ENCODE results near the gene ISG15.

The ISG15 gene

GRCh38 chr1:971751-972506 lies 41.4 kb upstream of the ISG15 start:
- TF ChIP-seq, protein P1, sequence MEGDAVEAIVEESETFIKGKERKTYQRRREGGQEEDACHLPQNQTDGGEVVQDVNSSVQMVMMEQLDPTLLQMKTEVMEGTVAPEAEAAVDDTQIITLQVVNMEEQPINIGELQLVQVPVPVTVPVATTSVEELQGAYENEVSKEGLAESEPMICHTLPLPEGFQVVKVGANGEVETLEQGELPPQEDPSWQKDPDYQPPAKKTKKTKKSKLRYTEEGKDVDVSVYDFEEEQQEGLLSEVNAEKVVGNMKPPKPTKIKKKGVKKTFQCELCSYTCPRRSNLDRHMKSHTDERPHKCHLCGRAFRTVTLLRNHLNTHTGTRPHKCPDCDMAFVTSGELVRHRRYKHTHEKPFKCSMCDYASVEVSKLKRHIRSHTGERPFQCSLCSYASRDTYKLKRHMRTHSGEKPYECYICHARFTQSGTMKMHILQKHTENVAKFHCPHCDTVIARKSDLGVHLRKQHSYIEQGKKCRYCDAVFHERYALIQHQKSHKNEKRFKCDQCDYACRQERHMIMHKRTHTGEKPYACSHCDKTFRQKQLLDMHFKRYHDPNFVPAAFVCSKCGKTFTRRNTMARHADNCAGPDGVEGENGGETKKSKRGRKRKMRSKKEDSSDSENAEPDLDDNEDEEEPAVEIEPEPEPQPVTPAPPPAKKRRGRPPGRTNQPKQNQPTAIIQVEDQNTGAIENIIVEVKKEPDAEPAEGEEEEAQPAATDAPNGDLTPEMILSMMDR (IDR thresholded peaks at IDR 0.05; ENCODE audit: low read depth, low read length), result no peak
- no peak for DNase-seq
- Histone ChIP-seq H3K4me3 (ENCODE audit: low read depth, low read length) (no peak overlapping the region), H3K9me3 (ENCODE audit: severe bottlenecking) (no peaks in the 10 kb centered on the region), H3K36me3 (no peaks in the 10 kb centered on the region), H3K27ac (no peak overlapping the region), H3K27me3 (ENCODE audit: insufficient read depth, low read depth, severe bottlenecking) (no peaks in the 10 kb centered on the region)

DNA sequence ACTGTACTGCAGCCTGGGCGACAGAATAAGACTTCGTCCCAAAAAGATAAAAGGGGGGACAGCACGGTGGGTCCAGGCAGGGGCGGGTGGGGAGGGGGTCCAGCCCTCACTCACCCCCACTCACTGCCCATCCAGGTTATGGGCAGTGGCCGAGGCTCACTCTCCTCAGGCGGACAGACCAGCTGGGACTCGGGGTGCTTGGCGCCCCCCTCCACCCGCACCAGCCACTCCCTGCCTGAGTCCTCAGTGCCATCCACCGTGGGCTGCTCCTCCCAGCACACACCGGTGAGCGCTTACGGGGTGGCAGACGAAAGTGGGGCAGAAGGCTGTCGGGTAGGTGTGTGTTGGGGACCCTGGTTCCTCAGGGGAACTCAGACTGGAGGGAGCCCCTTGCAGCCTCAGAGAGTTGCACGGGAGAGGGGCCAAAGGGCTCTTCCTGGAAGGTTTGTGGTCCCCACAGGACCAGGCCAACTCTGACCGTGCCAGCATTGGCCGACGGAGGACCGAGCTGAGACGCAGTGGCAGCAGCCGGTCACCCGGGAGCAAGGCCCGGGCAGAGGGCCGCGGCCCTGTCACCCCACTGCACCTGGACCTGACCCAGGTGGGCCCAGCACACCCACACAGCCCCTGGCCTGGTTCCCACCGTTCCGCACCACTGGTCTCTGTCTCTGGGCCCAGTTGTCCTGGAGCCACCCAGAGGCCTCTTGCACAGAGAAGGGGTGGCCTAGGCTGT lies 40.4 kb upstream of the ISG15 start:
- H3K27ac ChIP-seq, result no peak overlapping the region
- no peak overlapping the region for H3K4me3 ChIP-seq (ENCODE audit: low read depth, low read length)
- no peaks in the 10 kb centered on the region for H3K9me3 ChIP-seq (ENCODE audit: severe bottlenecking)
- DNase-seq, result no peak
- no peaks in the 10 kb centered on the region for H3K27me3 ChIP-seq (ENCODE audit: insufficient read depth, low read depth, severe bottlenecking)
- TF ChIP-seq, protein P1 (IDR thresholded peaks at IDR 0.05; ENCODE audit: low read depth, low read length), result no peak
- no peaks in the 10 kb centered on the region for H3K36me3 ChIP-seq

DNA sequence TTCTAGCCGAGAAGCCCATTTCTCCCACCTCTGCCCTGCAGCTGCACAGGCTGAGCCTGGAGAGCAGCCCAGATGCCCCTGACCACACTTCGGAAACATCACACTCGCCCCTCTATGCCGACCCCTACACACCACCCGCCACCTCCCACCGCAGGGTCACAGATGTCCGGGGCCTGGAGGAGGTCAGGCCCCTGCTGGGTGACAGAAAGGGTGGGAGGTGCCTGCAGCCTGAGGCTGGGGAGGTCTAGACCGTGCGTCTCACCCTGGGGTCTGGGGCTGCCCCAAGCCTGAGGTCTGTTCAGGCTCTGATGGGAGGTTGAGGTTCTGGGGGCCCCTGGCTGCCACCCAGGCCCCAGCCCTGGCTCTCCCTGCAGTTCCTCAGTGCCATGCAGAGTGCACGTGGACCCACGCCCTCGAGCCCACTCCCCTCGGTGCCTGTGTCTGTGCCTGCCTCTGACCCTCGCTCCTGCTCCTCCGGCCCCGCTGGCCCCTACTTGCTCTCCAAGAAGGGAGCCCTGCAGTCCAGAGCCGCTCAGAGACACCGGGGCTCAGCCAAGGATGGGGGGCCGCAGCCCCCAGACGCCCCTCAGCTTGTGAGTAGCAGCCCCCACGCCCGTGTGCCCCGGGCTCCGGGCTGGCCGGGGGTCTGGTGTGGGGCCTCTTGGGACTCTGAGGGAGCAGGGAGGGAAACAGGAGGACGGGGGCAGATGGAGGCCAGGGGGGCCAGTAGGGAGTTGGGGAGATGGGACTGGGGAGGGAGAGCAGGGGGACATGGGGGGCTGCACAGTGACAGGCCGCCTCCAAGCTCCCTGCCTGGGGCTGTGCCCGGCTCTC lies 39.6 kb upstream of the ISG15 start:
- no peak overlapping the region for H3K27ac ChIP-seq
- TF ChIP-seq, protein P1 (IDR thresholded peaks at IDR 0.05; ENCODE audit: low read depth, low read length), result no peak
- DNase-seq, result no peak
- H3K9me3 ChIP-seq (ENCODE audit: severe bottlenecking), result no peaks in the 10 kb centered on the region
- H3K4me3 ChIP-seq (ENCODE audit: low read depth, low read length), result no peak overlapping the region
- H3K27me3 ChIP-seq (ENCODE audit: insufficient read depth, low read depth, severe bottlenecking), result no peaks in the 10 kb centered on the region
- H3K36me3 ChIP-seq, result no peaks in the 10 kb centered on the region

DNA sequence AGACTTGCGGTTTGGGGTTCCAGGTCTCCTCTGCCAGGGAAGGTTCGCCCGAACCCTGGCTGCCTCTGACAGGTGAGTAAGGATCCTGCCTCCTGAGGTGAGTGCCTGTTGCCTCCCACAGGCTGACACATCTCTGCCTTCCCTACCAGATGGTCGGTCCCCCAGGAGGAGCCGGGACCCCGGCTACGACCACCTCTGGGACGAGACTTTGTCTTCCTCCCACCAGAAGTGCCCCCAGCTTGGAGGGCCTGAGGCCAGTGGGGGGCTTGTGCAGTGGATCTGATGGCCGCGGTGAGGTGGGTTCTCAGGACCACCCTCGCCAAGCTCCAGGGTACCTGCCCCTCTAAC lies 39.0 kb upstream of the ISG15 start:
- TF ChIP-seq, protein P1 (IDR thresholded peaks at IDR 0.05; ENCODE audit: low read depth, low read length), result no peak
- H3K27me3 ChIP-seq (ENCODE audit: insufficient read depth, low read depth, severe bottlenecking), result no peaks in the 10 kb centered on the region

GRCh38 chr1:974687-975328 lies 38.5 kb upstream of the ISG15 start:
- Histone ChIP-seq H3K9me3 (ENCODE audit: severe bottlenecking) (no peaks in the 10 kb centered on the region), H3K27me3 (ENCODE audit: insufficient read depth, low read depth, severe bottlenecking) (no peaks in the 10 kb centered on the region), H3K4me3 (ENCODE audit: low read depth, low read length) (no peak overlapping the region), H3K27ac (no peak overlapping the region), H3K36me3 (no peaks in the 10 kb centered on the region)
- DNase-seq, result no peak
- TF ChIP-seq, protein P1 (IDR thresholded peaks at IDR 0.05; ENCODE audit: low read depth, low read length), result no peak

More for the DNA sequence above, 39.0 kb upstream of the ISG15 start:
- Histone ChIP-seq H3K9me3 (ENCODE audit: severe bottlenecking) (no peaks in the 10 kb centered on the region), H3K27ac (no peak overlapping the region), H3K4me3 (ENCODE audit: low read depth, low read length) (no peak overlapping the region), H3K36me3 (no peaks in the 10 kb centered on the region)
- DNase-seq, result no peak

All from WERI-Rb-1 (cell line).